Stimulated activated CD4-positive, alpha-beta T cell treated with anti-CD3 and anti-CD28 coated beads, Interleukin-15, amount 100 ng/mL, for 1 hour (primary cell): Measurements from ENCODE around the gene ACO1.
"Not testable (repeated sequence)": the region's sequence is repeated elsewhere in the genome, so short reads cannot be mapped to it uniquely, and the experiment has no call there.

Source experiments
- DNase-seq, 2 donors: peaks; one replicate each; pipeline ENCODE4 v3.0.0-alpha.2; 2020; ENCODE audit warnings: low read depth in 1 of 2, low spot score in 1 of 2

The ACO1 gene

DNA sequence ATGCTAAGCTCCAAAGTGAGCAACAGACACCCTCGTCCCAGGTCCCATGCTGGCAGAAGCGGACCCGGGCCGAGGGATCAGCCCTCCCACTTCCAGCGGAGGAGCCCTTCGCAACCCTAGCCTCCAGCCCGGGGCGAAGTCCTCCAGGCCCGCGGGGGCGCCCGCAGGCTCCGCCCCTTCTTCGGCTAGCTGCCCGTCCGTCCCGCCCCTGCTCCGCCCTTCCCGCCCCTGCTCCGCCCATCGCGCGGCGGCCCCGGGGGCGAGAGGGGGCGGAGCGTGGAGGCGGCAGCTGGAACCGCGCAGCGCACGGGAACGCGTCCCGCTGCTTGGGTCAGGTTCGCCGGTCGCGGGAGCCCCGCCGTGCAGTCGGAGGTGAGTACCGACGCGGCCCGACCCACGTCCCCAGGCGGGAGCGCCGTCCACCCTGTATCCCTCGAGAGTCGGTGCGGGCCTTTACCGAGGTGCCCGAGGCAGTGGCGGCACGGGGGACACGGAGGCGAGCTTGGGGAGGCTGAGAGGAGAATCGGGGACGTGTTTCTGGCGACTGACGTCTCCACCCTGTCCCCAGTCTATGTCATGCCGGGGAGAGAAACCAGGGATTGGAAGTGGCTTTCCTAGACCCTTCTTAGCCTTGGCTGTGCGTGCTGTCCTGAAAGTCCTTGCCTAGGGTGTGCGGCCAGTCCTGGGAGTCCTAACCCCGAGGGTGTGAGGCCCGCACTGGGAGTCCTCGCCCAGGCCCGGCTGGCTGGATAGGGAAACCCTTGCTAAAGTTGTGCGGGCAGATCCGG is at the start of gene ACO1:
Gene ACO1, plus strand, starts transcription at position 280 of the 788 bp plus-strand sequence. CDS start 20,864 bp downstream, outside the sequence.
- DNase-seq = peak; percentile 74 to 80

DNA sequence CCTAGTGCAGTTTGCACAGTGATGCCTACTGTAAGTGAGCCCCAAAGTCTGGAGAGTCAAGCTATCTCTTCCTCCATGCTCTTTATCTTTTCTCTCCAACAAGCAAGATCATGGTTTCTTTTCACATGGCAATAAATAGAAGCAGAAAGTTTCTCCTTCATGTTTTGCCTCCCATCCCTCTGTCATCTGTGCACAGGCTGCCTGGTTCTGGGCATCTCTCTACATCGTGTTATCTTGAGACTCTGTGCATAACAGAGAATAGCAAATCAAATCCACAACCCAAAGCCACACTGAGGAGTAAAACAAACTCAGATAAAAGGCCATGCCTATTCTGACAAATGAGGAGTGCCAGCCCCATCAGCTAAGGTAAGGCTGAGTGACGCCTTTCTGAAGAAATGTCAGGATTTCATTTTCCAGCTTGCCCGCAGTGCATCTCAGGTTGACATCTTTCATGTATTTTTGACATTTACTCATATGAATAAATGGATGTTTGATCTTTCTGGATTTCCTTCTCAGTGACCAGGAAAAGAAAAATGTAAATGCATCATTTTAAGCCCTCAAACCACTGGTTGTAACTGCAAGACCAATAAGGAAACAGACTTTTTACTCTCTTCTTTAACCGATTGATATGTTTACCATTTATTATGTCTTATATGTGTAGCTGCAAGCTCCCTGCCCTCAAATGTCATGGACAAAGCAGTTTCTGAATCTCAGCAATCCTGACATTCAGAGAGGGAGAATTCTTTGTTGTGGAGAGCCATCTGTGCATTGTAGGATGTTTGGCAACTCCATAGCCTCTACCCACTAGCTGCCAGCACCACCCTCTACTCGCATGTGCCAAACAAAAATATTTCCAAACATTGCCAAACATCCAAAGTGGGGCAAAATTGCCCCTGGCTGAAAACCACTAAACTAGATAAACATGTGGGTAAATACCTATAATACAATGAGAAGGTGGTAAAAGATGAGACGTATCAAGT is 49.2 kb upstream of the ACO1 start:
- no peak for DNase-seq

DNA sequence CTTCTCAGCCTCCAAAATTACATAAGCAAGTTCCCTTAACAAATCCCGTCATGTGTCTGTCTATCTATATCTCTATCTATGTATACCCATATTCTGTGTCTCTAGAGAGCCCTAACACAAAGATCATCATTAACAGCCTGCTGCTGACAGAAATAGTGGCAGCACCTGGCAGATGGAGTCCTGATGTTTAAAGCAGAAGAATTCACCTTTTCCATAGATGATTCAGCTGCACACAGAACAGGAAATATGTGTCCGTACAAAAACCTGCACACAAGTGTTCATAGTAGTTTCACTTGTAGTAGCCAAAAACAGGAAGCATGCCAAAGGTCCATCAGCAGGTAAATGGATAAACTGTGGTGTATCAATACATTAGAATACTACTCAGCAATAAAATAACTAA is 45.0 kb upstream of the ACO1 start:
- DNase-seq = no peak

DNA sequence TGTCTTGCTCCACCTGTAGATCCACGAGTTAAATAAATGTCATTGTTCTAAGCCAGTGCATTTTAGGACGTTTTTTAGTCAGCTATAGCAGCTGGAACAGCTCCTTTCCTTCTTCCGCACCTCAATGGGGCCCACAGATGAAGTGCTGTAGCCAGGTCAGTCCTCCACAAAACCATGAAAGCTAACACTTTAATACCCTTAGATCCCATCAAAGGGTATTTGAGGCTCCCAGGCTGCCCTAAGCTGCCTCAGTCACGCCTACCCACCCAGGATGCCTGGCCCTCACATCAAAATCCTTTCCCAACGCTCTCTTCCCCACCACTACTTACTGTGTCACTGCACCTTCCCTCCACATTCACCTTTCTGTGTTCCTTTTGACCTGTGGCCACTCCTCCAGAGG is 44.1 kb upstream of the ACO1 start:
- DNase-seq = no peak

DNA sequence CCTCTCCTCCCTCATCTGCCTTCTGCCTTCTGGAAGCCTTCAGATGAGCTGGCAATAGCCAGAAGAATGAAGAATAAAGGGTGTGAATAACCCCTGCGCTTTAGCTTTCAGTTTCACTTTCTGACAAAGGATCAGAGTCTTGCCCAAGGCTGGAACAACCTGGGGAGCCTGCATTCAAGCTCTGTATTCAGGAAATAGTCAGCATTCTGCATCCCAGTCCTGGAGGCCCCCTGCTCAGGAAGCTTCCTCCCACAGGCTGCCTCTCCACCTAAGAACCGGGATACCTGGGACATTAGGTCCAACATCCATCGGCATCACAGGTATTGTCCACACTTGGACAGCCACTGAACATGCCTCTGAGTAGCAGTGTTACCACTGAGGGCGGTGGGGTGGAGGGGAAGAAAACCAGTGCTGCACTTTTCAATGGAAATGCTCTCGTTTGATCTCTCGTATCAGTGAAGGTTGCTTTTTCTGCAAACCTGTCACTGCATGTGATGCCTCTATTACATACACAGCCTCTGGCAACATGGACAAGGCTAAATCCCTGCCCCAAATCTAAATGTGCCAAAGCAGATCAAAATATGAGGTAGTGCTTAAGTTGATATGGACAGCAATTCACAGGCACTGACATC is 39.8 kb upstream of the ACO1 start:
- DNase-seq = no peak

DNA sequence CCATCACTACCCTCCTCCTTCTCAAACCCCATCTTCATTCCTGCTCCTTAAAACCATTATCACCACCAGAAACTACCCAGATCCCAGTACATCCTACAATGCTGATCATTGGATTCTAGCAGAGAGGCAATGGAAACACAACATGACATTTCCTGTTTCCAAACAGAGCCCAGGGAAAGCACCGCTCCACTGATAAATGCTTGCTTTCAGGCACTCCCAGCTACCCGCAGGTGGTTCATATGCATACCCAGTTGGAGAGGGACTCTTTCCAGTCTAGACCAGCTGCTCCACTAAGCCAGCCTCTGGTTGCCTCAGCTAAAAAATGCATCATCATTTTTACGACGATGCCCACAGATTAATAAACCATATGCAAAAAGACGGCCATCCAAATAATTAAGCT is 39.2 kb upstream of the ACO1 start:
- DNase-seq = no peak

DNA sequence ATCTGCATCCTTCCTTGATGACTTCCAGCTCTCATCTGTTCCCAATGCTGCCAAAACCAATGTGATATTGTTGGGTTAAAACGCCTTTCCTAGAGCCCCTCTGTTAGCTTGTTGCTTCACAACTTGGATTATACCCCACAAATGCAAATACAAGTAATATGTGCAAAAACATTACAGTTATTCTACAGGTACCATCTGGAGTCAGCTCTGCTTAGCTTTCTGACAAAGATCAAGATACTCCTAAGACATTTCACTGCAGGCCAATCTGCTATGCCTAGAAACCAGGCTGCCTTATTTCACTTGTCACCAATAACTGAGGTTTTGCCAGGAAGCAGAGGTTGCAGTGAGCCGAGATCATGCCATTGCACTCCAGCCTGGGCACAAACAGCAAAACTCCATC is 36.9 kb upstream of the ACO1 start:
- no peak for DNase-seq

DNA sequence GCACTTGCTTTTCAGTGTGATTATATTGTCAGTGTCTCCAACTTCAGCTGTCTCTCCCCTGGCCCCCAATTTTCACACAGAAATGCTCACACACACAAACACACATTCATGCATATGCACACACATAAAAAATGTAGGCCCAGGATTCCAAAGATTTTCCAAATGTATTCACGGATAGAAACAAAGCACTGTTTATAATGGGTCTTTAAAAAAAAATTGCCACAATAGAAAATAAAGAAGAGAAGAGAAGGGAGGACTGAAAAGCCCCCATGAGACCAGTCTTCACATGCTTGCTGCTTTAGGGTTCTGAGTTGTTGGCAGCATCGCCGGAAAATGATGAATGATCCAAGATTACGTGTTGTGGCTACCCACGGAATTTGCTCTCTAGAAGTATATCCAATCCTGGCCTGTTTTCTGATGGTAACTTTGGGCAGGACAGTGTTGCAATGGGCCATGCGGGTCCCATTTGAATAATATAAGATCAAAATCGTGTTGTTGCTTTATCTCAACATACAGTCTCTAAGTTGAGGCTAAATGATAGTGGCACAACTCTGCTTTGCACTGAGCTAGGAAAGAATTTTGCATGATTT is 36.2 kb upstream of the ACO1 start:
- no peak for DNase-seq

DNA sequence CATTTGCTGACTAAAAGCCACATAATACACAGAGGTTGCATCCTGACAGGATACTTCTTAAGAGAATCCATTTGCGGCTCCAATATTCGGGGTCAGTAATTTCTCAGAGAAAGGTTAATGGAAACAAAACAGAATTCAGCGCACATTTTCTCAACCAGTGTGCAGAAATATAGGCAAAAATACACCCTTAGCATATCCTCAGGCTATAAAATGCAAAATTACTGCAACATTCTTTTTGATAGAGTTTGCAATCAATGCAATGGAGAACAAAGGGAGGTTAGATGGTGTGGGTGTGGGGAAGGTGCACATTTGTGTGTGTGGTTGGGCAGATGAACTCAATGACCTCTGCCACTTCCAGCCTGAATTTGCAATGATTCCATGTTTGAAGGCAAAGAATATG is 35.4 kb upstream of the ACO1 start:
- DNase-seq = no peak

DNA sequence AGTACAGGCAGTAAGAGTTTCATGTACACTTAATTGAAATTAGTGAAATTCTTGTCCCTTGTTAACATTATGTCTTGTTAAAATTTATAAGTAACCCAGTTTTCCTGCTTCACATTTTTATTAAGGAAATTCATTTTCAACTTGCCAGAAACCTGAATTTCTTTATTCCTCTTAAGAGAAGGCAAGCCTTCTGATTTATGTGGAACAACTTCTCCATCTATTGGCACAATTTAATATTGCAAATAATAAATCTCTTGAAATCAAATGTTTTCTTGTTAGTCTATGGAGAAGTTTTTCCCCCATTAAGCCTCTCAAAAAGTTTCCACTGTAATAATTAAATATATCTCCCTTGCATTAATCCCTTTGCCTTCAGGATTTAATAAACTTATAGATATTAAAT is 33.8 kb upstream of the ACO1 start:
- DNase-seq = no peak

DNA sequence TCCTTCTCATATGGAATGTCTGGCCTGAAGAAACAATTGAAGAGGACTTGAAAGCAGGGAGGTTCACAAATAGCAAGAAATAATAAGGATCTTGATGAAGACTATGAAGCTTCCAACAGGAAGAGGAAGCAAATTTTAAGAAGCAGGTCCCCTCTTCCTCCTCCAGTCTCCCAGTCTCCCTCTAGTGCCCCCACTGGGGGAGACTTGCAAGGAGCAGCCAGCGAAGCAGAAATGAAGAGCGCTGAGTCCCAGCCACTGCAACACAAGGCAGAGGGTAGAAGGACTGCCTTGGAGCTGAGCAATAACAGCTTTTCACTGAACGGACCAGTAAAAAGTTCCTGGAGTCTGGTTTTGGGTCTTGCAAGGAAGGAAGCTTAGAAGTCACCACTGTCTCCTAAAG is 32.6 kb upstream of the ACO1 start:
- DNase-seq = no peak

DNA sequence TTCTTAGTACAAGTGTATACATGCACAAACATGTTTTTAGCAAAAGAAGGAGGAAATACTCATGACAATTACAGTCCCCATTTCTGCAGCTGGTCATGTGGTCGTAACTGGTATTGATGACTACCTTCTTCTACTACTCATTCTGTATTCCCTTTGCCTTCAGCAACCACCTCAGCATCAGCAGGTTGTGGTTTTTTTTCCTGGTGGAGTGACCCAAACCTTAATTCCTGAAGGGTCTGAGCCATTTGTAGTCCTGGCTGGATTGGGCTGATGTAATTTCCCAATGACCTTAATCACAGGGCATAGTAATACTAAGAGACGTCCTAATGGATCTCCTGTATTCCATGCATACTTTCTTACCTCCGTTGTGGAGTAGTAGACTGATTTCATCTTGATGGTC is 31.0 kb upstream of the ACO1 start:
- DNase-seq = not testable (repeated sequence)

DNA sequence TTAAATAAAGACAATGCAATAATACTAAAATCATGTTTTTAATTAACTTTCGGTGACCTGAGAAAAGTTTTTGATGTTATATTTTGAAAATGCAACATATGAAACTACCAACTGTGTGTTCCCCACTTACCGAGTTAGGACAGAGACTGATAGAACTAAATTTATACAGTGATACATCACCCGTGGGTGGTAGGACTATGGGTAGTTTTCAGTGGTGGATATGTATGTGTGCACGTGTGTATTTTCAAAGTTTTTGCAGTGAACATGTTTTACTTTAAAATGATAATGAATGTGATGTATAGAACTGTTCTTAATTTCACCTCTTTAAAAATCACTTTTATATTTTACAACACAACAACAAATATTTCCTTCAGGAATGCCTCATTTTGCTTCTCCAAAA is 25.0 kb upstream of the ACO1 start:
- no peak for DNase-seq

DNA sequence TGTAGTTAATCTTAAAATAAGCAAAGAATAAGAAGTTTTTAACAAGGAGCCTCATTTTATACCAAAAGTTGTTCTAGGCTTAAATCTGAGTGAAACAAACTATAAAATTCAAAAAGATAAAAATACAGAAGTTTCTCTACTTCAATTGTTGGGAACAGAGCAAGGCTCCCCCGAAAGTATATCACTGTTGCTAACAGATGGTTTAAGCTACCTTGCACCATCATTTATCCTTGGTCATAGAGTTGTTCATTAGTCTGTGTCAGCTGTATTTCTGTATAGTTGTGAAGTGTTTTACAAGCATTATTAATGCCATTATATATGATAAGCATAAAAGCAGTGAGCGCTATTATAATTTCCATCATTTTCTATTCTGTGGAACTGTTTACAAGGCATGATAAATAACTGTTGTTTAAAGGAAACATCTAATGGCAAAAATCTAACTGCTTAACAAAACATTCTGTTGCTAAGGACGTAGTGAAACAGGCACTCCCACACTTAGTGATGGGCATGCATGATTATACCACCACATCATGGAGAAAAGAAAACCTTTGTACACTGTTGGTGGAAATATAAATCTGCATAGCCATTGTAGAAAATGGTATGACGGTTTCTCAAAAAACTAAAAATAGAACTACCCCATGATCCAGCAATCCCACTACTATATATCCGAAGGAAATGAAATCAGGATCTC is 23.3 kb upstream of the ACO1 start:
- no peak for DNase-seq

DNA sequence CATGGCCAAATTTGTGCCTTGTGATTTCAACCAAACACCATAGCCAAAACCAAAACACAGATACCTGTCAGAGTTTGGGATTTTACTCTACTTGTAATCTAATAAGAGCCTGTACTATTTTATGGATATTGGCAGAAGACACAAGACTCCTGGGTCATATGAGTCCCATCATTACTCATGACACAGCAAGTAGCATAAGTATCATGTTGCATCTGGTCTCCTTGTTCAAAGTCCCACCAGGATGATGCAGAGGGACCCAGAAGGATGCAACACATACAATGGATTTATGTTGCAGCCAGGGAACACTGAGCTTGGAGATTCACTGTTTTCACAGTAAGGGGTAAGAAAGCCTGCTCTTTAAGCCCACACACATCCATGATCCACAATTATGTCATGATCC is 13.2 kb upstream of the ACO1 start:
- no peak for DNase-seq

DNA sequence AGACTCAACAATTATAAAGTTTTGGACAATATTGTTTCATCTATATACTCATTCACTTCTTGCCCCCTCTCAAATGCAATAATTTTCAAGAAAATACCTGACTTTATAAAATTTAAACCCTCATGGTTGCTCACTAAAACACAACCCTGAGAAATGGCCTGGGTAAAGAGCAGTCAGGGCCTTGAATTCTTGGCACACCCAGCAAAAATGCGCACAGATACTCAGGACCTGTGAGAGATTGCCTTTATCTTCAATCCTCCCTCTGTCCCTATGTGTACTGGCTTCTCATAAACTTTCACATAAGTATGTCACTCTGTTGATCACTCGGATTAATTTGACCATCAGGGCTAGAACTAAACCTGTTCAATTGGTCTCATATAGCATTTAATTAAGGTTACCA is 12.8 kb upstream of the ACO1 start:
- DNase-seq = no peak

DNA sequence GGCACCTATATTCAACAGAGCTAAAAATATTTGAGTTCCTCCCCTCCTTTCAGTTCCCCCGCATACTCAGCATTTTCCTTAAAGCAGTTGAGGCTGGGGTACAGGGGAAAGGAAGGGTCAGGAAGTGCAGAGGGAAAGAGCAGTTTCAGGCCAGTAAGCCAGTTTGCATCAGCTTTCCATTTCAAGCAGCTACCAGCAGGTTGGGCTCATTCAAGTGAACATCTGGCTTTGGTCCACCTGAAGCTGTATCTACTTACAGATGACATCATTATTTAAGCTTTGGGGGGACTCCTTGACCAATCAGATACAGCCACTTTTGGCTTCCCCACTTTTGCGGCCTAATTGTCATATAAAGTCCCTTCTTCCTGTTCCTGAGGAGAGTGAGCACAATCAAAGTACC is 8.2 kb upstream of the ACO1 start:
- no peak for DNase-seq

DNA sequence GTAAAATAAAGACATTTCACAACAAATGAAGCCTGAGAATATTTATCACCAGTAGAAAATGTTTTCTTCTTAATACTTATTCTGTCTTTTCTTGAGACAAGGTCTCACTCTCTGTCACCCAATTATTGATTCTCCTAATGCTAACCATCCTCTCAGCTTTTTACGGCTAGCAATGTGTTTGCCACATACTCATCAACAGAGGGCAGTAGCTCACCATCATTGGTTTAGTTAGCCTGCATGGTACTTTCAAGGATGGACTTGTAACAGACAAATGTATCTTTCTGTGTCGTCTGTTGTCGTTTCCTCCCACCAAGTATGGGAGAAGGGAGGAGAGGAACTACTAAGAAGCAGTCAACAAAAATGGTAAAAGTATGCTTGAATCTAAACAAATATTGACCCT is 5.9 kb upstream of the ACO1 start:
- no peak for DNase-seq

DNA sequence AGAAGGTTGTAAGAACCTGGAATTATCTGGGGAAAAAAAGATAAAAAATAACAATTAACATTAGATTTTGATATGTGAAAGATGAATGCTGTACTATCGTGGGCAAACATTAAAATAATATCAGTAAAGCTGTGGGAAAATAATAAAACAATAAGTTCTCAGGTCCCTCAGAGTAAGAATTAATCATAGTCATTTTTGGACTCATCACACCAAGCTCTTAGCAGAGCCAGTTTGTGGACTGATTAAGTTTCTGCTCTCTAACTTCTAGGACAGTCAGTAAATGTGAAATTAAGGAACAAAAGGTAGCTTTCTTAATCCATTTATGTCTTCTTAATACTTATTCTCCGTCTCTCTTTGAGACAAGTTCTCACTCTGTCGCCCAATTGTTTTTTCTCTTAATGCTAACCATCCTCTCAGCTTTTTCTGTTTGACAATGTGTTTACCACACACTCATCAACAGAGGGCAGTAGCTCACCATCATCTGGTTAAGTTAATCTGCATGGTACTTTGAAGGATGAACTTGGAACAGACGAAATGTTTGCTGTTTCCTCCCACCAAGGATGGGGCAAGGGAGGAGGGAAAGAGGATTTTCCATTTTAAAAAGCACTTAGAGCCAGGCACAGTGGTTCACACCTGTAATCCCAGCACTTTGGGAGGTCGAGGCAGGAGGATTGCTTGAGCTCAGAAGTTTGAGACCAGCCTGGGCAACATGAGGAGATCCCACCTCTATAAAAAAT is 5.3 kb upstream of the ACO1 start:
- DNase-seq = no peak

DNA sequence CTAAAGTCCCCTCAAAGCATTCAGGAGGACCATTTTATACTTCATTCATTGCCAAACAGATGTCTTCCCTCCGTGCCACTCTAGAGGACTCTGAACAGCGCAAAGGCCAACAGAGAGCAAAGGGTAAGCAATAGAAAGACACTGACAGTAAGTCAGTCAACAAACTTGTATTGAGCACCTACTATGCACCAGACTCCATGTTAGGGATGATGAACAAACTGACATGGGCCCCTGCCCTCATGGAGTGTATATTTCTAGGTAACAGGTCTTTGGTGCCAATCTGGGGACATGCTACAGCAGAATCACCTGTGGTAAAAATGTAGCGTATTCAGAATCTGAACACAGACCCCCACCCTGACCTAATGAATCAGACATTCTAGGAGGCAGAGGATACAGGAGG is 3.5 kb upstream of the ACO1 start:
- DNase-seq = no peak
